Esophagus muscularis mucosa (tissue), 3 donors: ENCODE results near the gene LRMDA.

ENCODE experiments used
- CTCF ChIP-seq, 3 experiments: fragments of 200-600 bp in 2 of 3; fragments of 450-650 bp in 1 of 3; sonication (generic) in 2 of 3; IDR thresholded peaks; one replicate each; pipeline ENCODE4 v1.5.1; 2017 to 2019; ENCODE audit warnings: antibody characterized with exemption in 3 of 3, mild to moderate bottlenecking in 2 of 3, moderate library complexity in 1 of 3
- EP300 ChIP-seq: sonication (generic); formaldehyde crosslinking; IDR thresholded peaks from one replicate; pipeline ENCODE4 v1.6.1; 2017; ENCODE audit warnings: antibody characterized with exemption

- TF ChIP-seq CTCF (IDR thresholded peaks at IDR 0.05) (no peak), EP300 (no peak)
These were observed 214.3 kb downstream of the LRMDA start for GRCh38 chr10:75645704-75646103.
